ENCODE results near the gene HOPX. TPM values are rescaled to one million over a fixed set of nuclear protein-coding genes. Genes with fewer than 3 reads are reported as not detected.
A peak's percentile ranks its signal among the peaks of the same experiment; 100 is the strongest.

HOPX gene
- total RNA-seq, 1 experiment from 2014 or later, result 0.26 TPM

DNA sequence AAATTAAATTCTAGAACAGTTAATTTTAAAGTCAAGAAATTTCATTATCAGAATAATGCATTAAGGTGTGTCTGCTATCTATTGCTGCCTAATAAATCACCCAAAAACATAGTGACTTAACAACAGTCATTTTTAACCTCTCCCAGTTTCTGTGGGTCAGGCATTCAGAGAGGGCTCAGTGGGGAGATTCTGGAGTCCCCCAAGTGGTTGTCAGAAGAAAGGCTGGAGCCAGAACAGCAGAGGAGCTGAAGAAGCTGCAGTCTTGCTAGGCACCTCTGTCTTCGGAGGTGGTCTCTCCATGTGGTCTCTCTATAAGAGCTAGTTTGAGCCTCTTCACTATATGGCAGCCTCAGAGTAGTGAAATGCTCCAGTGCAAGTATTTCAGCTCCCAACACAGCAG lies 9.3 kb upstream of the HOPX start:
- Mint-ChIP-seq H3K4me1 (peaks cover 15% of the 10 kb centered on the region), H3K27ac (no peak overlapping the region), H3K36me3 (no peaks in the 10 kb centered on the region), H3K9me3 (peaks cover 4% of the 10 kb centered on the region; the same call in 1 of the 2 replicates), H3K4me3 (no peak overlapping the region), H3K27me3 (ENCODE audit: low read depth) (peaks cover 12% of the 10 kb centered on the region)
- peak; percentile 85 for ATAC-seq
- no peak for TF ChIP-seq USF2 (CRISPR knock-in tag; IDR thresholded peaks at IDR 0.05)
- TF ChIP-seq PRDM15 (CRISPR knock-in tag; IDR thresholded peaks at IDR 0.05), result no peak
- TF ChIP-seq, protein P1, sequence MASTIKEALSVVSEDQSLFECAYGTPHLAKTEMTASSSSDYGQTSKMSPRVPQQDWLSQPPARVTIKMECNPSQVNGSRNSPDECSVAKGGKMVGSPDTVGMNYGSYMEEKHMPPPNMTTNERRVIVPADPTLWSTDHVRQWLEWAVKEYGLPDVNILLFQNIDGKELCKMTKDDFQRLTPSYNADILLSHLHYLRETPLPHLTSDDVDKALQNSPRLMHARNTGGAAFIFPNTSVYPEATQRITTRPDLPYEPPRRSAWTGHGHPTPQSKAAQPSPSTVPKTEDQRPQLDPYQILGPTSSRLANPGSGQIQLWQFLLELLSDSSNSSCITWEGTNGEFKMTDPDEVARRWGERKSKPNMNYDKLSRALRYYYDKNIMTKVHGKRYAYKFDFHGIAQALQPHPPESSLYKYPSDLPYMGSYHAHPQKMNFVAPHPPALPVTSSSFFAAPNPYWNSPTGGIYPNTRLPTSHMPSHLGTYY (CRISPR knock-in tag; IDR thresholded peaks at IDR 0.05), result no peak
- TF ChIP-seq, protein P2, sequence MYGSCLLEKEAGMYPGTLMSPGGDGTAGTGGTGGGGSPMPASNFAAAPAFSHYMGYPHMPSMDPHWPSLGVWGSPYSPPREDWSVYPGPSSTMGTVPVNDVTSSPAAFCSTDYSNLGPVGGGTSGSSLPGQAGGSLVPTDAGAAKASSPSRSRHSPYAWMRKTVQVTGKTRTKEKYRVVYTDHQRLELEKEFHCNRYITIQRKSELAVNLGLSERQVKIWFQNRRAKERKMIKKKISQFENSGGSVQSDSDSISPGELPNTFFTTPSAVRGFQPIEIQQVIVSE (CRISPR knock-in tag; IDR thresholded peaks at IDR 0.05; ENCODE audit: borderline replicate concordance), result no peak
- no peak for TF ChIP-seq TEAD1 (CRISPR knock-in tag; IDR thresholded peaks at IDR 0.05)
- TF ChIP-seq NFE2L1 (CRISPR knock-in tag; IDR thresholded peaks at IDR 0.05), result no peak
- ChIA-PET POLR2A (no interaction called here), CTCF (no interaction called here)
- no peak for DNase-seq (ENCODE audit: low spot score)

DNA sequence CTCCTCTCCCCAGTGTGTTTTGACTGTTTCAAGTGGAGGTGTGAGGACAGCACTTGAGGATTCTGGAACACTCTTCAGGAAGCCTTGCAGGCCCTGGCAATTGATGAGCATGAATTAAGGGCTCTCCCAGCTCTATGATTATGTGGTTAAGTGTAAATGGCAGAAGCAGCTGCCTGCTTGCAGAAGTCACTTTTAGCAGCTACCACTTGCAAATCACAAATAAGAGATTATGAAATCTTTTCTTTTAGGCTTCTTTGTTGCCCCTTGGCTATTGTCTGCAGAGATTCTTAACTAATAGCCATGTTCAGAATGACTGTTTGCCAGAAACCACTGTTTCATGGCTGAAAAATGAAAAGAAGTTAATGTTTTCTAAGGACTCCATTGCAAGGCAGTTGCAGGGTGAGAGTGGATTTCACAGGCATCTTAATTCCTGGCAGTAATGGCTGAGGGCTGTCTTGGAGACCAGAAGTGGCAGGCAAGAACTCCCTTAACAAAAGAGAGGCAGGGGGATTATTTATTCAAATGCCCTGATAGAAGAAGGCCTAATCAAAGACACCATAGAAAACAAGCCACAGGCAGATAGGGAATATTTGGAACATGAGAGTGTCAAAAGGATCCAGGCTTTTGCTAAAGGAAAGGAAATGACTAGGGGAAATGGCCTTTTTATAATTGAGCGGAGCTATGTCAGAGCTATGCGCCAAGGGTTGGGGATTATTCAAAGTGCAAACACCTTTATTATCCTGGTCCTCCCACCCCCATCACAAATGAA lies 8.3 kb upstream of the HOPX start:
- POLR2A ChIA-PET, result no interaction called here
- Mint-ChIP-seq H3K36me3 (no peaks in the 10 kb centered on the region), H3K4me3 (no peak overlapping the region), H3K27ac (no peak overlapping the region), H3K27me3 (ENCODE audit: low read depth) (peaks cover 13% of the 10 kb centered on the region), H3K4me1 (peaks cover 15% of the 10 kb centered on the region), H3K9me3 (peaks cover 1% of the 10 kb centered on the region; the same call in 1 of the 2 replicates)
- no peak for ATAC-seq
- no peak for DNase-seq (ENCODE audit: low spot score)
- CTCF ChIA-PET, result interaction anchor here (0.7 to 1.0 kb wide), 2 partner anchors 111 to 147 kb away, joined by 3 read pairs; no protein-coding TSS in a partner anchor
- TF ChIP-seq PRDM15 (CRISPR knock-in tag; IDR thresholded peaks at IDR 0.05), result no peak
- TF ChIP-seq RELA (CRISPR knock-in tag; IDR thresholded peaks at IDR 0.05; ENCODE audit: borderline replicate concordance), result no peak
- TF ChIP-seq, protein P3, sequence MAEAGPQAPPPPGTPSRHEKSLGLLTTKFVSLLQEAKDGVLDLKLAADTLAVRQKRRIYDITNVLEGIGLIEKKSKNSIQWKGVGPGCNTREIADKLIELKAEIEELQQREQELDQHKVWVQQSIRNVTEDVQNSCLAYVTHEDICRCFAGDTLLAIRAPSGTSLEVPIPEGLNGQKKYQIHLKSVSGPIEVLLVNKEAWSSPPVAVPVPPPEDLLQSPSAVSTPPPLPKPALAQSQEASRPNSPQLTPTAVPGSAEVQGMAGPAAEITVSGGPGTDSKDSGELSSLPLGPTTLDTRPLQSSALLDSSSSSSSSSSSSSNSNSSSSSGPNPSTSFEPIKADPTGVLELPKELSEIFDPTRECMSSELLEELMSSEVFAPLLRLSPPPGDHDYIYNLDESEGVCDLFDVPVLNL (CRISPR knock-in tag; IDR thresholded peaks at IDR 0.05; ENCODE audit: borderline replicate concordance, low read depth), result no peak
- no peak for TF ChIP-seq HMGA2 (CRISPR knock-in tag; IDR thresholded peaks at IDR 0.05)
- no peak for TF ChIP-seq PRRX2 (CRISPR knock-in tag; IDR thresholded peaks at IDR 0.05)
- TF ChIP-seq, protein P4, sequence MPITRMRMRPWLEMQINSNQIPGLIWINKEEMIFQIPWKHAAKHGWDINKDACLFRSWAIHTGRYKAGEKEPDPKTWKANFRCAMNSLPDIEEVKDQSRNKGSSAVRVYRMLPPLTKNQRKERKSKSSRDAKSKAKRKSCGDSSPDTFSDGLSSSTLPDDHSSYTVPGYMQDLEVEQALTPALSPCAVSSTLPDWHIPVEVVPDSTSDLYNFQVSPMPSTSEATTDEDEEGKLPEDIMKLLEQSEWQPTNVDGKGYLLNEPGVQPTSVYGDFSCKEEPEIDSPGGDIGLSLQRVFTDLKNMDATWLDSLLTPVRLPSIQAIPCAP (CRISPR knock-in tag; IDR thresholded peaks at IDR 0.05), result no peak
- no peak for TF ChIP-seq NR2C2 (CRISPR knock-in tag; IDR thresholded peaks at IDR 0.05)
- TF ChIP-seq TEAD4 (CRISPR knock-in tag; IDR thresholded peaks at IDR 0.05), result no peak
- TF ChIP-seq, protein P5, sequence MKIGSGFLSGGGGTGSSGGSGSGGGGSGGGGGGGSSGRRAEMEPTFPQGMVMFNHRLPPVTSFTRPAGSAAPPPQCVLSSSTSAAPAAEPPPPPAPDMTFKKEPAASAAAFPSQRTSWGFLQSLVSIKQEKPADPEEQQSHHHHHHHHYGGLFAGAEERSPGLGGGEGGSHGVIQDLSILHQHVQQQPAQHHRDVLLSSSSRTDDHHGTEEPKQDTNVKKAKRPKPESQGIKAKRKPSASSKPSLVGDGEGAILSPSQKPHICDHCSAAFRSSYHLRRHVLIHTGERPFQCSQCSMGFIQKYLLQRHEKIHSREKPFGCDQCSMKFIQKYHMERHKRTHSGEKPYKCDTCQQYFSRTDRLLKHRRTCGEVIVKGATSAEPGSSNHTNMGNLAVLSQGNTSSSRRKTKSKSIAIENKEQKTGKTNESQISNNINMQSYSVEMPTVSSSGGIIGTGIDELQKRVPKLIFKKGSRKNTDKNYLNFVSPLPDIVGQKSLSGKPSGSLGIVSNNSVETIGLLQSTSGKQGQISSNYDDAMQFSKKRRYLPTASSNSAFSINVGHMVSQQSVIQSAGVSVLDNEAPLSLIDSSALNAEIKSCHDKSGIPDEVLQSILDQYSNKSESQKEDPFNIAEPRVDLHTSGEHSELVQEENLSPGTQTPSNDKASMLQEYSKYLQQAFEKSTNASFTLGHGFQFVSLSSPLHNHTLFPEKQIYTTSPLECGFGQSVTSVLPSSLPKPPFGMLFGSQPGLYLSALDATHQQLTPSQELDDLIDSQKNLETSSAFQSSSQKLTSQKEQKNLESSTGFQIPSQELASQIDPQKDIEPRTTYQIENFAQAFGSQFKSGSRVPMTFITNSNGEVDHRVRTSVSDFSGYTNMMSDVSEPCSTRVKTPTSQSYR (CRISPR knock-in tag; IDR thresholded peaks at IDR 0.05), result no peak
- TF ChIP-seq ZNF263 (CRISPR knock-in tag; IDR thresholded peaks at IDR 0.05; ENCODE audit: low read depth), result no peak
- TF ChIP-seq CTCF (IDR thresholded peaks at IDR 0.05), result no peak

All from WTC11 (cell line).